Effector memory CD4-positive, alpha-beta T cell (primary cell): Measurements from ENCODE around the gene CIAO3.

Experiments
- DNase-seq, 3 donors: peaks; one replicate each; pipeline ENCODE4 v3.0.0-alpha.2; 2020
- H3K27ac ChIP-seq: 2 replicates; pipeline ENCODE4 v1.7.0; 2013; ENCODE audit warnings: mild to moderate bottlenecking, low read length, moderate library complexity; ENCODE audit not compliant: insufficient read depth, poor library complexity, severe bottlenecking
- H3K27me3 ChIP-seq: replicated peaks from 2 replicates; pipeline ENCODE4 v1.7.0; 2013; ENCODE audit warnings: mild to moderate bottlenecking, low read length; ENCODE audit not compliant: insufficient read depth, control insufficient read depth, poor library complexity, severe bottlenecking
- H3K36me3 ChIP-seq: 2 replicates; pipeline ENCODE4 v1.7.0; 2013; ENCODE audit warnings: mild to moderate bottlenecking, low read length, moderate library complexity; ENCODE audit not compliant: control insufficient read depth, insufficient read depth
- H3K4me1 ChIP-seq: 2 replicates; pipeline ENCODE4 v1.7.0; 2013; ENCODE audit warnings: low read length, mild to moderate bottlenecking; ENCODE audit not compliant: control insufficient read depth, insufficient read depth, poor library complexity, severe bottlenecking
- H3K4me3 ChIP-seq: 2 replicates; pipeline ENCODE4 v1.7.0; 2013; ENCODE audit warnings: low read length, low read depth, mild to moderate bottlenecking; ENCODE audit not compliant: insufficient read depth, poor library complexity, severe bottlenecking
- H3K9me3 ChIP-seq: 2 replicates; pipeline ENCODE4 v1.7.0; 2013; ENCODE audit warnings: mild to moderate bottlenecking, low read length, moderate library complexity; ENCODE audit not compliant: control insufficient read depth

The CIAO3 gene

DNA sequence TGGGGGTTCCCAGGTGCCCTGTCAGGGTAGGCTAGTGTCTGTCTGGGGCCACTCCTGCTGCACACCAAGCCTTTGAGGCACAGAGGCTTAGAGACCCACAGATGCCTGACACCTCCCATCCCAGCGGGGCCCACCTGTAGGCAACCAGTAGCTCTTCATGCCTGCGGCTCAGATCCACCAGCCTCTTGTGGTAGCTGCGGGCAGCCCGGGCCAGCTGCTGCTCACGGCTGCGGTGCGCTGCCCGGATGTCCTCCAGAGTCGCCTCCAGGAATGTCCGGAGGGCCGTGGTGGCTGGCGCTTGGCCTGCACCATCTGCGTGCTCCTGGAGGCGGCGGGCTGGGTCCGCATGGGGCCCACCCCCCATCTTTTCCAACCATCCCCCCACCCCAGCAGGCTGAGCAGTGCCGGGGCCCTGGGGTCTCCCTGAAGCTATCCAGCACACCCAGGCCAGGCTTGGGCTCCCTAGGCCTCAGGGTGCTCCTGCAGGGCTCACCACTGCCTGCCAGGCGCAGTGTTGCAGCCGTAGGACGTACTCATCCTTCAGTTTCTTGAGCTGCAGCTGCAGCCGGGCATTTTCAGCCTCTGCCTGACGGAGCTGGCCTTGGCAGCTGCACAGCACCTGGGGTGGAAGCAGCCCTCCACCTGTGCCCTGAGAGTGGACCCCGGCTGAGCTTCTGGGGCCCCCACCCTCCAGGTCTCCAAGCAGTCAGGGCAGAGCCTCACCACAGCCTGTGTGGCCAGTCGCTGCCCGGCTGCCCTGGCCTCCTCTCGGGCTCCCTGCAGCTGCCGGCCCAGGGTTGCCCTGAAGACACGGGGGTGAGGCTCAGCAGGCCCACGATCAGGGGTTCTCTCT lies 16.4 kb downstream of the CIAO3 start:
- no peaks in the 10 kb centered on the region for H3K9me3 ChIP-seq
- H3K27ac ChIP-seq: no peak overlapping the region
- no peaks in the 10 kb centered on the region for H3K27me3 ChIP-seq
- H3K36me3 ChIP-seq: no peaks in the 10 kb centered on the region
- no peak overlapping the region for H3K4me3 ChIP-seq
- peaks cover 39% of the 10 kb centered on the region for H3K4me1 ChIP-seq
- no peak for DNase-seq

DNA sequence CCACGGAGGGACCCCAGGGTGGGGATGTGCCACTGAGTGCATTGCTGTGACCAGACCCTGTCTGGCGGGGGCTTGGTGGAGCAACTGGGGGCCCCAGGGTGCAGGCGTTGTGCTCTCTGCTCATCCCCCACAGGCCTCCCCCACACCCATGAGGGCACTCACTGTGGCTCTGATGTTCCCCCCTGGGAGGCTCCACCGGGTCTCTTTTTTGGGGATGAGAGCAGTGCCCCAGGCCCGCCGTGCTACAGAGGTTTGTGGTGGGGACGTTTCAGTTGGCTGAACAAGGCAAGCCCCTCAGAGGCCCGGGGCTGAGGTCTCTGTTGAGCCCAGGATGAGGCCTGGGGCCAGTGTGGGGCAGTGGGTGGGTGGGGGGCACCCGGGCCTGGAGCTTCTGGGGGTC lies 17.1 kb downstream of the CIAO3 start:
- DNase-seq: no peak
- Histone ChIP-seq H3K9me3 (no peaks in the 10 kb centered on the region), H3K27me3 (no peaks in the 10 kb centered on the region), H3K4me3 (no peak overlapping the region), H3K36me3 (no peaks in the 10 kb centered on the region), H3K27ac (no peak overlapping the region), H3K4me1 (peaks cover 39% of the 10 kb centered on the region)

DNA sequence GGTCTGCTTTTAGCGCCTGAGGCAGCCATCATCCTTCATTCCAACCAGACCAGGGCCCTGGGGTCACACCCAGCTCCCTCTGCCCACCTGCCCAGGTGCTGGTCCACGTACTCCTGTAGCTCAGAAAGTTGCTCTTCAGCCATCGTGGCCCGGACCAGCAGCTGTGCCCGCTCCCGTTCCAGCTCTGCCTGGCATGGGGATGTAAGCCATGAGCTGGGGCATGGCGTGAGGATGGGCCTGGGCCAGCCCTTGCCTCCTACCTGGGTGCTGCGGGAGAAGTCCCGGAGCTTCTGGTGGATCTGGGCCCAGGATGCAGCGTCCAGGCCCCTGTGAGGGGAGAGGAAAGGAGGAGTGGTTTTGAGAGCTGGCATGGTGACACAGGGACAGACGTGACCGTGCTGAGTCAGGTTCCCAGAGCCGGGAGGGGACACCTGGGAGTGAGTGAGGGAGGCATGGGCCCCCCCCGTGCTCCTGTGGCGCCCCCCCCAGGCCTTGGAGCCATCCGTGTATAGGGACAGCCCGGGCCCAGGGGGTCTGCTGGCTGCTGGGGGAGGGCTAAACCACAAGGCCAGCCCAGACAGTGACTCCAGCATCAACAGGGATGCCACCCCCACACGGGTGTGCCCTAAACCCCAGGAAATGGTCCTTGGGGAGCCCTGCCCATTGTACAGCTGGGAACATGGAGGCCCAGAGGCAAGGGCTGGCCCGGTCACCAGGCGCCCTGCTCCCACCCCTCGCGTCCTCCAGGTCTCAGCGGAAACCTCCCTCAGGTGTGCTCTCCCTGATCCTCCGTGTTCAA lies 17.8 kb downstream of the CIAO3 start:
- no peaks in the 10 kb centered on the region for H3K27me3 ChIP-seq
- no peak overlapping the region for H3K27ac ChIP-seq
- no peaks in the 10 kb centered on the region for H3K36me3 ChIP-seq
- H3K4me3 ChIP-seq: no peak overlapping the region
- no peak for DNase-seq
- no peaks in the 10 kb centered on the region for H3K9me3 ChIP-seq
- H3K4me1 ChIP-seq: peaks cover 36% of the 10 kb centered on the region

DNA sequence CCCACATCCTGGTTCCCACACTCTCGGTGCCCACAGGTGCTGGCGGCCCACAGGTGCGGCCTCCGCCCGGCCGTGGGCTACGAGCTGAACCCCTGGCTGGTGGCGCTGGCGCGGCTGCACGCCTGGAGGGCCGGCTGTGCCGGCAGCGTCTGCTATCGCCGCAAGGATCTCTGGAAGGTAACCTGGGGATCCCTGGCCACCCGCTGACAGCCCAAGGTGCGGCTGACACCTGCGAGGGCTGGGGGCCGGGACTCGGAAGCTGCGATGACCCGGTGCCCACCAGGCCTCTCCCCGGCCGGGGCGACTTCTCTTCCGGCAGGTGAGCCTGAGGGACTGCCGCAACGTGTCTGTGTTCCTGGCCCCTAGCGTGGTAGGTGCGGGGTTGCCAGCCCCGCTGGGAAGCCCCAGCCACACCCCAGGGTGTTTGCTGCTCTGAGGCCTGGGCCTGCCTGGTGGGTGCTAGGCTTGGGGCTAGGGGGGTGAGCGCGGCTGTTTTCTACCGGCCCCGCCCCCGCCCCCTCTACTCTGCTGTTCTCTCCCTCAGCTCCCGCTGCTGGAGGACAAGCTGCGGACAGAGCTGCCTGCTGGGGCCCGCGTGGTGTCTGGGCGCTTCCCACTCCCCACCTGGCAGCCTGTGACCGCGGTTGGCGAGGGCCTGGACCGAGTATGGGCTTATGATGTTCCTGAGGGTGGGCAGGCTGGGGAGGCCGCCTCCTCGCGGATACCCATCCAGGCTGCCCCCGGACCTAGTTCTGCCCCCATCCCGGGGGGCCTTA lies 18.8 kb downstream of the CIAO3 start:
- DNase-seq: no peak
- Histone ChIP-seq H3K27ac (peak overlapping the region; percentile 37), H3K4me1 (peaks cover 27% of the 10 kb centered on the region), H3K36me3 (no peaks in the 10 kb centered on the region), H3K9me3 (no peaks in the 10 kb centered on the region), H3K4me3 (no peak overlapping the region), H3K27me3 (no peaks in the 10 kb centered on the region)

GRCh38 chr16:720990-721764 lies 19.6 kb downstream of the CIAO3 start, which contains the start of gene ANTKMT:
Gene ANTKMT, plus strand, starts transcription at chr16:721146. Its CDS starts 129 bp downstream, at chr16:721275.
- peak within 1 kb of the TSS; percentile 56 for H3K4me3 ChIP-seq
- H3K36me3 ChIP-seq: no peaks in the 10 kb centered on the region
- peak within 1 kb of the TSS; percentile 51 for H3K27ac ChIP-seq
- peak; percentile 56 to 67 (median 58) for DNase-seq
- peaks cover 22% of the 10 kb centered on the region for H3K4me1 ChIP-seq
- H3K27me3 ChIP-seq: no peaks in the 10 kb centered on the region
- H3K9me3 ChIP-seq: no peaks in the 10 kb centered on the region

GRCh38 chr16:720447-720989 lies 20.3 kb downstream of the CIAO3 start:
- DNase-seq: no peak
- peak overlapping the region; percentile 56 for H3K4me3 ChIP-seq
- no peaks in the 10 kb centered on the region for H3K27me3 ChIP-seq

DNA sequence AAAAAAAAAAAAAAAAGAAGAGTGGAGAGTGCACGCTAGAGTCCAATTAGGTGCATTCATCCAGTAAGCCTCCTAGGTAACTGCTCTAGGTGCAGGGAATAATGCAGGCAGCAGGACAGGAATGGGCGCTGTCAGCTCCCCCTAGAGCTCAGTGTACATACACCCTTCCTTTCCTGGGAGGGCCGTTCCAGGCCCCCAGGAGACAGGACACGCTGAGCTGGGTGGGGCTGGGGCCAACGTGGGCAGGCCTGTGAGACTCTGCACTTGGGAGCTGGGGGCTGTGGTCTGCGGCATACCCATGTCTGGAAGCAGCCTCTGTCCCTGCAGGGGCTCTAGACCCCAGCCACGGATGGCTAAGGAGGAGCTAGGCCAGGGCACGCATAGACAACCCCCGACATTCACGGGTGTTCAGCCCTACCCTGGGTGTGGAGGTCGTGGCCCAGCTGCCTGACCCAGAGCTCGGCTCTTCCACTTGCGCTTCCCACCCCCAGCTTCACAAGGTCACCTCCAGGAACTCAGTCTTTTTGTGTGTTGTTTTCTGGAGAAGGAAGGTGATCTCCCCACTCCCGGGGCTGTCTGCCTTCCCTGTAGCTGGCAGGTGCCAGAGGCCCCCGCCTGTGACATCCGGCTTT lies 20.9 kb downstream of the CIAO3 start:
- H3K27ac ChIP-seq: peak overlapping the region; percentile 51

More at GRCh38 chr16:720447-720989, 20.3 kb downstream of the CIAO3 start:
- Histone ChIP-seq H3K36me3 (no peaks in the 10 kb centered on the region), H3K9me3 (no peaks in the 10 kb centered on the region), H3K27ac (peak overlapping the region; percentile 51), H3K4me1 (peaks cover 27% of the 10 kb centered on the region)

DNA sequence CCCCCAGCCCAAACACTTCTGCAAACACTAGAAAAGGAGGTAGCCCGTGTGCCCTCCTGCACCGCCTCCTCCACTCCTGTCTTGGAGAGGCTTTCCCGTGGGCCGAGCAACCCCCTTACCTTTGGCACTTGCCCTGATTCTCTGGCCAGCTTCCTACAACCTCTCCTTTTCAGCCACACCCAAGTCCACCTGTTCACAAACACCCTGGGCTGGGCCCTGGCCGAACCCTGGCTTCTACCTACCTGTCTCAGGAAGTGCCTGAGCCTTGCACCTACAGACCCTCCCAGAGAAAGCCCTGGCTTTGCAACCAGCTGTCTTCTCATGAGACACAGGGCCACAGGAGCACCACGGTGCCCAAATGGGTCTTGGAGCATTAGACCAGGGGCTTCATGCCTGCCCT lies 21.9 kb downstream of the CIAO3 start:
- H3K27me3 ChIP-seq: no peaks in the 10 kb centered on the region
- no peaks in the 10 kb centered on the region for H3K36me3 ChIP-seq
- H3K4me3 ChIP-seq: no peak overlapping the region
- H3K4me1 ChIP-seq: peaks cover 33% of the 10 kb centered on the region
- no peaks in the 10 kb centered on the region for H3K9me3 ChIP-seq
- no peak for DNase-seq
- no peak overlapping the region for H3K27ac ChIP-seq

More for the DNA sequence above, 20.9 kb downstream of the CIAO3 start:
- Histone ChIP-seq H3K9me3 (no peaks in the 10 kb centered on the region), H3K4me3 (peak overlapping the region; percentile 56), H3K36me3 (no peaks in the 10 kb centered on the region), H3K27me3 (no peaks in the 10 kb centered on the region), H3K4me1 (peaks cover 29% of the 10 kb centered on the region)
- DNase-seq: no peak

GRCh38 chr16:718389-718788 lies 22.4 kb downstream of the CIAO3 start:
- DNase-seq: no peak
- no peaks in the 10 kb centered on the region for H3K9me3 ChIP-seq
- H3K36me3 ChIP-seq: no peaks in the 10 kb centered on the region
- no peak overlapping the region for H3K27ac ChIP-seq
- H3K4me1 ChIP-seq: peaks cover 33% of the 10 kb centered on the region
- H3K27me3 ChIP-seq: no peaks in the 10 kb centered on the region
- no peak overlapping the region for H3K4me3 ChIP-seq
